Myocyte (in vitro differentiated cells): ENCODE measurements around the gene FRMPD2. TPM values are rescaled to one million over a fixed set of nuclear protein-coding genes. Genes with fewer than 3 reads are reported as not detected.
"Not testable (repeated sequence)": the region's sequence is repeated elsewhere in the genome, so short reads cannot be mapped to it uniquely, and the experiment has no call there.

Experiments
- DNase-seq: peaks from one replicate; pipeline ENCODE4 v3.0.0-alpha.2; 2012; ENCODE audit warnings: low read depth
- total RNA-seq: library from RNA; depleted of rRNA; stranded (reverse); fragments of >200 nt; gene quantifications from 2 replicates; pipeline ENCODE4 v1.2.3, GENCODE V29; 2014

Gene FRMPD2
- total RNA-seq, 1 donor from 2014 or later = not detected

DNA sequence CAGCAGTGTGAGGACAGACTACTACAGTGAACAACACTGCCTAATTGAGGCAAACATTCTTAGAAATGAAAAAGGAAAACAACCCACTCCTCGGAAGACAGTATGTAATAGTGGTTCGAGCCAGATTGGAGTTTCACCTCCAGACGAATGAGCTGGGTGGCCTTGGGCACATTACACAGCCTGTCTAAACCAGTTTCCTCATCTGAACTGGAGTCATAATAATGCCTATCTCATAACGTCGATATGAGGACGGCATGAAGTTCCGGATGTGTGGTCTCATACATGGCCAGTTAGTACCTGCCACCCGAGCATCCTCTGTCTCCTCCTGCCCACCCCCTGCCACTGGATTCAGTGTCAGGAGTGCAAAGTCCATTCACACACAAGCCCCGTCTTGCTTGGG is 15.8 kb upstream of the FRMPD2 start:
- DNase-seq = no peak

DNA sequence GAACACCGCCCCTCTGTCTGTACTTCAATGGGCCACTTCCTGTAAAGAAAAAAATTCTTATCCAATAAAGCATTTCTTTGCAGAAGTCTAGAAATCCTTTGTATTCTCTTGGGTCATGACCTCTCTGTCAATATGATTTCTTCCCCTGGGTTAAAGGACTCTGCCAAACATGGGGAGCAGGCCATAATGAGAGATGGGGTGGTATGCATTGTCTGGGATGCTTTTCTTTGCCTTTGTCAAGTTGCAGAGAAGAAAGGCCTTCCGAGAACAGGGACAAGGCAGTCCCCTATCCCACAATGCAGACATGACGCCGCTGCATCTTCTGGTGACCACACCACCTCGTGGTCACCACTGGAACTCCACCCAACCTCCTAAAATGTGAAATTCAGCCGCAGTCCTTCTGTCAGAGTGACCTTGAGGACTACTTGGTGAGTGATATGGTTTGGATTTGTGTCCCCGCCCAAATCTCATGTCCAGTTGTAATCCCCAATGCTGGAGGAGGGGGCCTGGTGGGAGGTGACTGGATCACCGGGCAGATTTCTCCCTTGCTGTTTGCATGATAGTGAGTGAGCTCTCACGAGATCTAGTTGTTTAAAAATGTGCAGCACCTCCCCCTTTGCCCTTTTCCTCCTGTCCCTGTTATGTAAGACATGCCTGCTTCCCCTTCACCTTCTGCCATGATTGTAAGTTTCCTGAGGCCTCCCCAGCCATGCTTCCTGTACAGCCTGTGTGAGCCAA is 15.2 kb upstream of the FRMPD2 start:
- DNase-seq = peak; percentile 64

DNA sequence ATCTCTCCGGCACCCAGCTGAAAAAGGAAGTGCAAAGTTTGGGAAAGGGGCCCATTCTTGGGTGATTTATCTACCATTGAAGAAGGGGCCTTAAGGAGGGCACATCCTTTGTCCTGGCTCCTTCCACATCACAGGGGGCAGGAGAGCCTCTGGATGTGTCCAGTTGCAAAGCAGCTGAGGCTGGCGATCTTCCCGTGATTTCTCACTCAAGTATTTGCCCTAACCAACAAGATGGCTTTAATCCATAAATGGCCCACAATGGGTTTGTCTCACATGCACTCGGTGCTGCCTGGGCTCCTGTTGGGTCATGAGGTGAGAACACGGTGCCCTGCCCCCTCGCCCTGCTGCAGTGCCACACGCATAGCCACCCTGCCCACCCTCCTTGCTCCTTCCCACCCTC is 14.2 kb upstream of the FRMPD2 start:
- no peak for DNase-seq

- no peak for DNase-seq
These were observed 13.2 kb upstream of the FRMPD2 start for GRCh38 chr10:48287417-48288391.

DNA sequence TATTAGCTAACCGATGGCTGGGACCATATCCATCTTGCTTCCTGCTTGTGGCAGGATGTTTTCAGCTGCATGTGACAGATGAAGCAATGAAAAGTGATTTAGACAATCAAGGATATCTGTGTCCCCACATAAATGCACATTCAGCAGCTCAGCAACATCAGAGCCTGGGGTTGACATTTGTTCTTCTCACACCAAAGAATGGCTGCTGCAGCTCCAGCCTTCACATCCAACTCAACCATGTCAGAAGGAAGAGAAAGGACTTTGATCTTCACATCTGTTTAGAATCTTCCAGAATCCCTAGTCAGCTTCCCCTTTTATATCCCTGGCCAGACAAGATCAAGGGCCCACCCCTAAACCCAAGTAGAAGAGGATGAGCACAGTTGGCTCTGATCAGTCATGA is 11.9 kb upstream of the FRMPD2 start:
- DNase-seq = no peak

DNA sequence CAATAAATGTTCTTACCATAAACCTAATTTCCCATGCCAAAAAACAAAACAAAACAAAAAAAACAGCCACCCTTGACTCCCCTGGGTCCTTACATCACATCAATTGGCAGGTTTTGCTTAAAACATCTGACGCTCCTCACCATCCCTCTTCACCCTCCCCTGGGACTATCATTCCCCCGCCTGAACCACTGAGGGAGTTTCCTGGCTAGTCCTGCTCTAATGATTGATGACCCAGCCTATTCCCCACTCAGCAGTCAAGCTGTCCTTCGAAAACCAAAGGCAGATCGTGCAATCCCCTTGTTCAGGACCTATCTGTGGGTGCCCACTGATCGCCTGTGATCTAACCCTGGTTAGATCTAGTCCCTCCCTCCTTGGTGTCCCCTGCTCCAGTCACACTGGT is 11.2 kb upstream of the FRMPD2 start:
- DNase-seq = no peak

DNA sequence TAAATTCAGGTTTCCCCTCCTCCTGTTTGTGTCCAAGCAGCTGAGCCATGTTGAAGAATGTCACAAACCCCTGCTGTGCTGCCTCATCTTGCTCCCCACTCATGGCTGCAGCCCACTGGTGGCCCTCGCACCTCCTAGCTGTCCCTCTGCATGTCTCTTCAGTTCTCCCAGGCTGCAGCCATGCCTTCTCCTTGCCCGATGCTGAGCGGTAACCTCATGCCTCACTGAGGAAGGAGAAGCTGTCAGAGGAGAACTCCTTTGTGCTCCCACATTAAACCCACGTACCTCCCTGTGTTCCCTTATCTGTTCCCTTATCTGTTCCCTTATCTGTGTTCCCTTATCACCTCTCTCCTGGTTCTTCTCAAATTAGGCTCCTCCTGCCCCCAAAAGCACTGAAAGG is 10.3 kb upstream of the FRMPD2 start:
- no peak for DNase-seq

GRCh38 chr10:48284002-48284546 is 9.6 kb upstream of the FRMPD2 start:
- DNase-seq = no peak

DNA sequence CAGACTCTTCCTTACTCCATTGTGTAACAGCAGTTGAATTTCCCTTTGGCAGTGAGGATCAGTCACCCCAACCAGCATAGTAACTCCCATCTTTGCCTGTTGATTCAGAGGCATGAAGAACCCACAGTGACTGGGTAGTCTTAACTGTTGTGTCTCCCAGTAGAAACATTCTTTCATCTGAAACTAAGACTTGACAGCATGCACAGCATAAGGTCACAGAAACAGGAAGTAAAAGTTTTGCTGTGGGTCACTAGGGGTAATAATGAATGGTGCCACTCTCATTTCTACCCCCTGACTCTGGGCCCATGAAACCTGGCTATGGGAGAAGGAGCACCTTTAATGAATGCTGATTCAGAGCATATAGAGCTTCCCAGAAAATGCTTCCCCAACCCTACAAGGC is 8.3 kb upstream of the FRMPD2 start:
- DNase-seq = no peak

DNA sequence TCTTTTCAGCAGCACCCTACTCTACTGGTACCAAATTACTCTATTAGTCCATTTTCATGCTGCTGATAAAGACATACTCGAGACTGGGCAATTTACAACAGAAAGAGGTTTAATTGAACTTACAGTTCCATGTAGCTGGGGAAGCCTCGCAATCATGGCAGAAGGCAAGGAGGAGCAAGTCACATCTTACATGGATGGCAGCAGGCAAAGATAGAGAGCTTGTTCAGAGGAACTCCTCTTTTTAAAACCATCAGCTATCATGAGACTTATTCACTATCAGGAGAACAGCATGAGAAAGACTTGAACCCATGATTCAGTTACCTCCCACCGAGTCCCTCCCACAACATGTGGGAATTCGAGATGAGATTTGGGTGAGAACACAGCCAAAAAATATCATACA is 7.2 kb upstream of the FRMPD2 start:
- DNase-seq = not testable (repeated sequence)

DNA sequence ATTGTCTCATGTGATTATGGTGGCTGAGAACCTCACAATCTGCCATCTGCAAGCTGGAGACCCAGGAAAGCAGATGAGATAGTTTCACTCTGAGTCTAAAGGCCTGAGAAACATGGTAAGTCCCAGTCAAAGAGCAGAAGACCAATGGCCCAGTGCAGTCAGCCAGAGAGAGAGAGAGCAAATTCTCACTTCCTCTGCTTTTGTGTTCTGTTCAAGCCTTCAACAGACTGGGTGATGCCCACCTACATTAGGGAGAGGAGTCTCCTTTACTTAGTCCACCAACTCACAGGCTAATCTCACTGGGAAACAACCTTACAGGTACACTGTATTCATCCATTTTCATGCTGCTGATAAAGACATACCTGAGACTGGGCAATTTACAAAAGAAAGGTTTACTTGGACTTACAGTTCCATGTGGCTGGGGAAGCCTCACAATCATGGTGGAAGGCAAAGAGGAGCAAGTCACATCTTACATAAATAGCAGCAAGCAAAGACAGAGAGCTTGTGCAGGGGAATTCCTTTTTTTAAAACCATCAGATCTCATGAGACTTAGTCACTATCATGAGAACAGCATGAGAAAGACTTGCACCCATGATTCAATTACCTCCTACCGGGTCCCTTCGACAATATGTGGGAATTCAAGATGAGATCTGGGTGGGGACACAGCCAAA is 4.7 kb upstream of the FRMPD2 start:
- DNase-seq = no peak

- no peak for DNase-seq
These were observed 2.6 kb upstream of the FRMPD2 start for GRCh38 chr10:48277093-48277492.

DNA sequence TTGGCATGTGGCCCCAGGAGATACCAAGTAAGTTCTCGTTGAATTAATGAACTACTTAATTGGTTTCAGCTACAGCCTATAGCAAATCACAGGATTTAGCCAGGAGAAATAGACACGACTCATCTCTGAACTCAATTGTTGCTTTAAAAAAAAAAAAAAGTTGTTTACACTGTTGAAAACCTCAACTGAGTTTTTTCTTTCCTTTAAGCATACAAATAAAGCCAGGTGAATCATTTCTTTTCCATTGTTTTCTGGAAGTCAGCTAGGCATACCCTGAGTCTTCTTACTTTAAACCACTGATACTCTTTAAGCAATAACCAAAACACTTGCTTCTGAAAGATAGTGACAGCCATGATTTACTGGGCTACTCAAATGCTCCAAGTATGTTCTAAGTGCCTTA is 755 bp downstream of the FRMPD2 start:
- no peak for DNase-seq

GRCh38 chr10:48272682-48273081 is 1.8 kb downstream of the FRMPD2 start:
- DNase-seq = no peak

GRCh38 chr10:48271047-48271730 is 3.3 kb downstream of the FRMPD2 start:
- no peak for DNase-seq

DNA sequence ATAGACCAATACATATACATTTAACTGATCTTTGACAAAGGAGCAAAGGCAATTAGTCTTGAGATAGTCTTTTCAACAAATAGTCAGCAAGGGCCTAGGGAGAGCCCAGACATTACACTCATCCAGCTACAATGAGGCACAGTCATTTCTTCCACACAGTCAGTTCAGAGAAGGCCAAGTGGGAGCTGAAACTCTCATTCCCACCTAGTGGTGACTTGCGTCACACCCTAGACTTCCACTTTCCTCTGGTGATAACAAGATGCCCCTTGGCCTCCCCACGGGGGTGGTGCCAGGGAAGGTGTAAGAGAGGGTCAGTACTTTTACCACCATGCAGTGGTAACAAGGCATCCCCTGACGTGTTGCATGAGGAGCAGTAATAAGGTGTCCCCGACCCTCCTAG is 8.0 kb downstream of the FRMPD2 start:
- no peak for DNase-seq

DNA sequence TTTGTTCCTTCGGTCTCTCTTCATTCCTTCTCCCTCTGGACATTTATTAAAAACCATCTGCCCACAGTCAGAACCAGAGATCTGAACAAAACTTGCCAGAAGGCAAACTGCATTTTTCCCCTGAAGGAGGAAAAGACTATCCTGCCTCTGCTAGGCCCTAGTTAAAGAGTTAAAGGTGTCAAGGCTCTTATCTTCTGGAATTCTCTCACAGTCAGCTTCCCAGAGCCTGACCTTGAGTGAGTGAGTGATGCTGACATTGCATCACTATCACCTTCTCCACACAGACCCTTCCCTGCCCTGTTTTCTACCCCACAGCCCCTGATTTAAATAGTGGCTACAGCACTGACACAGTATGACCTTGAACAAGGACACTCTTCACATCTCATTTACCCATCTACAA is 16.4 kb downstream of the FRMPD2 start:
- DNase-seq = no peak

- no peak for DNase-seq
These were observed 17.0 kb downstream of the FRMPD2 start for GRCh38 chr10:48257407-48257961.

- DNase-seq = no peak
These were observed 18.8 kb downstream of the FRMPD2 start for GRCh38 chr10:48255722-48256121.

DNA sequence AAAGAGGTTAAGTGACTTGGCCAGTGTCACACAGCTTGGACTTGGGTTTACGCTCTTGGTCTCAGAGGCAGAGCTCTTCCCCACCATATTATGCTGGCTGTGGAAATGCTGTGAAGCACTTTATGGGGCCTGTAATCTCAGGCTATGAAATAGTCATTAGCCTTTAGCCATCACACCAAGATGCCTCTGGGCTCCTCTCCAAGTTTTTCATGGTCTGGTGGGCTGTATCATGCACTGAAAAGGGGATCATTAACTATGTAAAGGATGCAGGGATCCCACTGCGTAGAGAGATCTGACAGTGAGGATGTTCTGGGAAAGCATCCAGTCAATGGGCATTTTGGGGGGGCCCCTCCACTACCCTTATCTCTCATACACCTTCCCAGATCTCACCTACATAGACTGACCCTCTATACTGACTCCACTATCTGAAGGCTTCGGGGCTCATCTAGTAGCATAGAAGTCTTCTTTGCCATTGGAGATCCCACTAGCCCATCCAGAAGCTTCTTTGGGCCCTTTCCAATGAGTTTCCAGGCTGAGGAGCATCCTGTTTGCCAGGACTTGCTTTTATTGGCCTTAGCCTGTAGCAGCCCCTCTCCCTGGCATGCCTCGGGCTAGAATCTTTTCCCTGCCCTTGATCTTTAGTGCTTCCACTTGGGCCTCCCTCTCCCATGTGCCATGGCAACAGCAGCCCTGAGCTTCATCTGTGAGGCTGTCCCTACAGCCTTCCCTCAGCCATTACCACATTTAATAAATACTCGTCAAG is 19.6 kb downstream of the FRMPD2 start:
- DNase-seq = no peak
